ENCODE measurements around the gene NAALADL2. TPM values are rescaled to one million over a fixed set of nuclear protein-coding genes. Genes with fewer than 3 reads are reported as not detected.
"Not testable (repeated sequence)": the region's sequence is repeated elsewhere in the genome, so short reads cannot be mapped to it uniquely, and the experiment has no call there.

Gene NAALADL2
- total RNA-seq, 1 donor from 2014 or later = 2.4 TPM

- not testable (repeated sequence) for ATAC-seq
These were observed 928.0 kb downstream of the NAALADL2 start for GRCh38 chr3:175787109-175787508.

GRCh38 chr3:175792245-175792644 is 933.1 kb downstream of the NAALADL2 start:
- ATAC-seq = no peak

GRCh38 chr3:175798326-175798725 is 939.2 kb downstream of the NAALADL2 start:
- no peak for ATAC-seq

GRCh38 chr3:175805825-175806224 is 946.7 kb downstream of the NAALADL2 start:
- ATAC-seq = no peak

GRCh38 chr3:175807175-175807574 is 948.0 kb downstream of the NAALADL2 start:
- no peak for ATAC-seq

- peak; percentile 50 for ATAC-seq
These were observed 959.8 kb downstream of the NAALADL2 start for GRCh38 chr3:175818811-175819464.

GRCh38 chr3:175822766-175823491 is 963.8 kb downstream of the NAALADL2 start:
- not testable (repeated sequence) for ATAC-seq

- ATAC-seq = not testable (repeated sequence)
These were observed 966.0 kb downstream of the NAALADL2 start for GRCh38 chr3:175825016-175825580.

GRCh38 chr3:175826759-175827158 is 967.6 kb downstream of the NAALADL2 start:
- no peak for ATAC-seq

GRCh38 chr3:175829809-175830208 is 970.7 kb downstream of the NAALADL2 start:
- ATAC-seq = not testable (repeated sequence)

- not testable (repeated sequence) for ATAC-seq
These were observed 976.6 kb downstream of the NAALADL2 start for GRCh38 chr3:175835763-175836162.

- ATAC-seq = no peak
These were observed 977.5 kb downstream of the NAALADL2 start for GRCh38 chr3:175836617-175837016.

GRCh38 chr3:175837962-175838361 is 978.8 kb downstream of the NAALADL2 start:
- ATAC-seq = no peak

- no peak for ATAC-seq
These were observed 980.4 kb downstream of the NAALADL2 start for GRCh38 chr3:175839366-175840005.

GRCh38 chr3:175851541-175851940 is 992.4 kb downstream of the NAALADL2 start:
- no peak for ATAC-seq

GRCh38 chr3:175852560-175852959 is 993.4 kb downstream of the NAALADL2 start:
- no peak for ATAC-seq

- no peak for ATAC-seq
These were observed 998.6 kb downstream of the NAALADL2 start for GRCh38 chr3:175857666-175858270.

Measured in esophagus mucosa (tissue), 1 donor.